GM20000 (cell line): ENCODE results near the gene MID1.

ENCODE experiments used
- DNase-seq: peaks from one replicate; pipeline ENCODE4 v3.0.0; 2012; ENCODE audit warnings: low spot score
- CTCF ChIP-seq: IDR thresholded peaks from 2 replicates; pipeline ENCODE4 v1.5.1; 2012; ENCODE audit warnings: mild to moderate bottlenecking, control low read depth; ENCODE audit errors: extremely low read depth, missing control alignments

MID1 gene

GRCh38 chrX:10653302-10653701 lies 32.9 kb upstream of the MID1 start:
- no peak for TF ChIP-seq CTCF
- no peak for DNase-seq

- no peak for TF ChIP-seq CTCF
- DNase-seq, result no peak
Observed at GRCh38 chrX:10649265-10649664, 28.9 kb upstream of the MID1 start.

DNA sequence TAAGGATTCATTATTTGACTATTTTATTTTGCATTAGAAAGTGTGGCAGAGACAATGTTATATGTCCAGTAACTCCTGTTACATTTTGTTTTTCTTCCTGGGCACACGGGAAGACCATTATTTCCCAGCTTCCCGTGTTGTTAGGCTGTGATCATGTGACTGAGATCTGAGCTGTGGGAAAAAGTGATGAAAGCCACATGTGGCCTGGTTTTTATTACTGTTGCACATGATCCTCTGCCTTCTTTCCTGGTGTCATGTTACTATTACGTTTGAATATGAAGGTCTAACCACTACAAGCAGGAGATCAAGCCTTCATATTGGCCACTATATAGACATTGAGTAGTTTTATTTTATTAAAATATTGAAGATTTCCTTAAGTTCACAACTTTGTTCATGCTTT lies 28.2 kb upstream of the MID1 start:
- DNase-seq, result no peak
- no peak for TF ChIP-seq CTCF

- no peak for DNase-seq
- no peak for TF ChIP-seq CTCF
Observed at GRCh38 chrX:10636851-10637250, 16.5 kb upstream of the MID1 start.

DNA sequence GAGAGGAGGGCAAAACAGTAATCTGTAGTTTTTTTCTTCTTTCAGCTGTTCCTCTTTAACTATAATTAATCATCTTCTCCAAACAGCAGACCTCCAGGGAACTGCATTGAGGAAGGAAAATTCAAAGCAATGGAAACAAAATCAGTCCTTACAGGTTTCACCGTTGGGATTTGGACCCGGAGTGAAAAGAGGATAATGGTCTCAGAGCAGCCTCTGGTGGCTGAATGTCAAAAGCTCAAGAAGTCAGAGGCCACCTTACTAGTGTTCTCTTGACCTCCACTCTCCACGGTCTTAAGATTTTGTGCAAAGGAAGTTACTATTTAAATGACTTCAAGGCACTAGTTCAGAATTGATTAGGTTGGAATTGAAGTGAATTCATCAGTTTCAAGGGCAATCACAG lies 16.0 kb upstream of the MID1 start:
- no peak for TF ChIP-seq CTCF

GRCh38 chrX:10634392-10635161 lies 14.2 kb upstream of the MID1 start:
- TF ChIP-seq CTCF, result no peak
- DNase-seq, result no peak

More for the DNA sequence above, 16.0 kb upstream of the MID1 start:
- DNase-seq, result no peak

DNA sequence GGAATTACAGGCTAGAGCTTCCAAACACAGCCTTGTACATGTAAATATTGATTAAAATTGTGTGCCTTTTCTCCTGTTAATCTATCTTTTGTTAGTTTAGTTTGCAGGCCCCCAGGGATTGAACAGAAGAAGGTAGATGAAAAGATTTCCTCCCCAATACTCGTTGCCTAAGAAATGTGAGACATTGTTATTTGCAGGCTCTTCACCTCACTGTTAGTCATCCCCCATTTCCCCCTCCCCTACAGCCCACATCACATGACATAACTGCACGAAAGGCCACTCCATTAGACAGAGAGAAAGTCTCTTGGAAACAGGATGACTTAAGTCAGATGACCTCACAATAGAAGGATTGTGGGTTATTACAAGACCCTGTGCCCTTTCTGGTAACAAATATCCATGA lies 13.3 kb upstream of the MID1 start:
- no peak for DNase-seq
- no peak for TF ChIP-seq CTCF
